Prostate gland (tissue), 2 donors: ENCODE results near the gene KIF16B. TPM values are rescaled to one million over a fixed set of nuclear protein-coding genes. Genes with fewer than 3 reads are reported as not detected.

ENCODE experiments used
- DNase-seq: peaks from one replicate; pipeline ENCODE4 v3.0.0-alpha.2; 2019; ENCODE audit warnings: low spot score
- H3K27ac ChIP-seq, 2 donors: fragments of 200-600 bp; sonication (generic); 2 replicates each; pipeline ENCODE4 v1.5.1; 2017 to 2019
- H3K27me3 ChIP-seq: fragments of 200-600 bp; sonication (generic); replicated peaks from 2 replicates; pipeline ENCODE4 v1.5.1; 2019; ENCODE audit not compliant: insufficient read depth
- H3K36me3 ChIP-seq, 2 donors: fragments of 200-600 bp; sonication (generic); 1 replicate in 1 of 2; 2 replicates in 1 of 2; pipeline versions ENCODE4 v1.5.1 to v1.8.1; 2017 to 2019
- H3K4me1 ChIP-seq: fragments of 200-600 bp; sonication (generic); replicated peaks from 2 replicates; pipeline ENCODE4 v1.5.1; 2019
- H3K4me3 ChIP-seq, 2 donors: fragments of 200-600 bp; sonication (generic); 2 replicates each; pipeline ENCODE4 v1.5.1; 2017 to 2019
- H3K9me3 ChIP-seq: fragments of 200-600 bp; sonication (generic); 2 replicates; pipeline ENCODE4 v1.5.1; 2017
- CTCF ChIP-seq, 4 experiments: fragments of 200-600 bp in 2 of 4; fragments of 450-650 bp in 2 of 4; sonication (generic) in 2 of 4; IDR thresholded peaks; 1 replicate in 3 of 4; 2 replicates in 1 of 4; pipeline ENCODE4 v1.5.1; 2016 to 2019; ENCODE audit warnings: antibody characterized with exemption in 4 of 4, mild to moderate bottlenecking in 2 of 4, moderate library complexity in 2 of 4
- POLR2A ChIP-seq: fragments of 450-650 bp; IDR thresholded peaks from one replicate; pipeline ENCODE4 v1.6.1; 2016; ENCODE audit warnings: antibody characterized with exemption, mild to moderate bottlenecking
- POLR2AphosphoS5 ChIP-seq: sonication (generic); formaldehyde crosslinking; IDR thresholded peaks from one replicate; pipeline ENCODE4 v1.6.1; 2017; ENCODE audit warnings: antibody characterized with exemption
- WGBS: methylation state at CpG from one replicate; pipeline ENCODE4 v1.1.5; 2018; 5-methylcytosine and 5-hydroxymethylcytosine counted together
- intact Hi-C: fragments of 100-400 bp; cut with DNase I; formaldehyde crosslinking; loops from one replicate; pipeline ENCODE4 v1.14.2; 2022
- total RNA-seq, 2 donors: library from RNA; depleted of rRNA; stranded (reverse); fragments of >200 nt; gene quantifications; one replicate each; pipeline ENCODE4 v1.1.0, GENCODE V29; 2016

Gene KIF16B
- total RNA-seq, 2 donors from 2014 or later = 11.5 to 24.4 TPM

DNA sequence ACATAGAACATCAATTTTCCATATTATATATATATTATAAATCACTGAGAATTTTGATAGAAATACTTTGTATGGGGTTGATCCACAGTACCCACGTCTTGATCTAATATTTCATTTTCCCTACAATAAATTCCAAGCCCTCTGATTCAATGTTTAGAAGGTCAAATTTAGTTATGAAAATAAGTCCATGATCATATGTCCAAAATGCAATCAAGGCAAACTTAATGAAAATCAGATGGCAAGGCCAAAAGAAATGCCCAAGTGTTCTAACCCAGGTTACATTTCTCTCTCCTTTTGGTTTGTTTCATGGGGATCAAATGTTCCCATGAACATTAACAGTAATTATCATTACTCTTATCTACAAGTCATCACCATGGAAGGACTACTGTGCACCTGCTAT is 203.8 kb downstream of the KIF16B start:
- TF ChIP-seq POLR2AphosphoS5 (no peak), POLR2A (no peak), CTCF (IDR thresholded peaks at IDR 0.05) (no peak)
- no peaks in the 10 kb centered on the region for H3K36me3 ChIP-seq
- H3K4me3 ChIP-seq = no peak overlapping the region
- intact Hi-C loops = no loop called here
- no peaks in the 10 kb centered on the region for H3K27me3 ChIP-seq
- no peaks in the 10 kb centered on the region for H3K9me3 ChIP-seq
- H3K27ac ChIP-seq = no peak overlapping the region
- WGBS = 93% methylated on average over 1 of the region's 1 CpG
- no peak for DNase-seq
- no peaks in the 10 kb centered on the region for H3K4me1 ChIP-seq

DNA sequence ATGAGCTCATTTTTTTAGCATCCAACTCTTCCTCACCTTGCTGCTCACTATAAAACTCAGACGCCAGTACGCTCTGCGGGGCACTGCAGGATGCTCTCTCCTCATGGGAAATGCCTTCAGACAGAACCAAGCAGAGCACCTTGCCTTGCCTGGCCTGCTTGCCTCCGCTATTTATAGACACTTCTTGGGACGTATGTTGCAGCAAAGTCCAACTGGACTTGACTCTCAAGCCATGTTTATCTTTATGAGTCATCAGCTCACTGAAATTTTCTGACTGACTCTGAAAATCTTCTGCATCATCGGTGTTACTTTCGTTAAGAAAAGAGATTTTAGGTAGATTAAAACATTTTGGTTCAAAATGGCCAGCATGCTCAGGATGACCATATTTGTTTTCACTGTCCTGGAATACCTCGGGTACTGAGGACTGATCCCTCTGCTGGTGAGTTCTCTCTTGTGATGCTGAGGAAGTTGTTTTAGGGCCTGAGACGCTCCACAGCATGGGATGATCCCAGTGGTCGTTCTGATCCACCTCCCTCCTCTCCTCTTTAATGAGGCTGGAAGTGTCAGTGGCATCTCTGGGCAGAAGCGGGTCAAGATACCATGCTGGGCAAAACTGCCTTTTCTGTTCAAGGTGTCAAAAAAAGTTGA is 204.5 kb downstream of the KIF16B start:
- 80% methylated on average over 11 of the region's 11 CpGs for WGBS
- Histone ChIP-seq H3K27me3 (no peaks in the 10 kb centered on the region), H3K9me3 (no peaks in the 10 kb centered on the region), H3K4me3 (no peak overlapping the region), H3K36me3 (no peaks in the 10 kb centered on the region), H3K27ac (no peak overlapping the region), H3K4me1 (no peaks in the 10 kb centered on the region)
- intact Hi-C loops = no loop called here
- DNase-seq = no peak
- TF ChIP-seq CTCF (IDR thresholded peaks at IDR 0.05) (no peak), POLR2A (no peak), POLR2AphosphoS5 (no peak)

DNA sequence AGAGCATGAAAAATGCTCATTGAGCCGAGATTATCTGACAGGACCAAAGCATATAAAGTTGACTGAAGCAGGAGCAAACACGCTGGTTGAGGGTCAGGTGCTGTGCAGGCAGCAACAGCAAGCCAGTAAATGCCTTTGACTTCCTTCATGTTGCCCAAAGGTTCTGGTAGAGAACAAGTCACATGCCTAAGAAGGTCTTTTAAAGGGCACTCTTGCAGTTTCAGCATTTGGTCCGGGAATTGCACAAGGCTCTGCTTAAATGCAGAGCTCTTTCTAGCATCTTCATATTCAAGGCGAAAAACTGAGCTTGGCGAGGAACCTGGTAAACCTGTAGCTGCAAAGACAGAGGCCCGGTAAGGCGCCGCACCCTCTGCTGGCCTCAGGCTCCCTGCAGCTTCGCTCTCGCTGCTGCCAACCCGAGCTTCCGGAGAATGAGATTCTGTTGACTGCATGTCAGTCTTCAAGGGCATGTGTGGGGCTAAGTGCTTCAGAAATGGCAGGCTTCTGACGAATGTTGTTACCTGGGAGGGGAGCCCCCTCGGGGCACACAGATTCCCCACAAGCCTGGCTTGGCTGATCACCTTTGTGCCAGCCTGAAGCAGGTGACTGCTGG is 205.2 kb downstream of the KIF16B start:
- no peak for DNase-seq
- H3K4me3 ChIP-seq = no peak overlapping the region
- no peaks in the 10 kb centered on the region for H3K4me1 ChIP-seq
- no peak overlapping the region for H3K27ac ChIP-seq
- no peak for TF ChIP-seq POLR2AphosphoS5
- no peak for TF ChIP-seq POLR2A
- TF ChIP-seq CTCF (IDR thresholded peaks at IDR 0.05) = no peak
- intact Hi-C loops = no loop called here
- H3K9me3 ChIP-seq = no peaks in the 10 kb centered on the region
- no peaks in the 10 kb centered on the region for H3K36me3 ChIP-seq
- 89% methylated on average over 14 of the region's 14 CpGs for WGBS
- H3K27me3 ChIP-seq = no peaks in the 10 kb centered on the region

GRCh38 chr20:16366529-16366928 is 206.7 kb downstream of the KIF16B start:
- DNase-seq = no peak
- 85% methylated on average over 5 of the region's 5 CpGs for WGBS
- intact Hi-C loops = no loop called here
- Histone ChIP-seq H3K27me3 (no peaks in the 10 kb centered on the region), H3K36me3 (no peaks in the 10 kb centered on the region), H3K9me3 (no peaks in the 10 kb centered on the region), H3K27ac (no peak overlapping the region), H3K4me3 (no peak overlapping the region), H3K4me1 (no peaks in the 10 kb centered on the region)
- TF ChIP-seq CTCF (IDR thresholded peaks at IDR 0.05) = no peak
- no peak for TF ChIP-seq POLR2AphosphoS5
- no peak for TF ChIP-seq POLR2A

- no peaks in the 10 kb centered on the region for H3K9me3 ChIP-seq
- DNase-seq = no peak
- no peak overlapping the region for H3K27ac ChIP-seq
- no peaks in the 10 kb centered on the region for H3K36me3 ChIP-seq
- TF ChIP-seq CTCF (IDR thresholded peaks at IDR 0.05) (no peak), POLR2AphosphoS5 (no peak), POLR2A (no peak)
- H3K27me3 ChIP-seq = no peaks in the 10 kb centered on the region
- H3K4me1 ChIP-seq = no peaks in the 10 kb centered on the region
- intact Hi-C loops = no loop called here
- 61% methylated on average over 5 of the region's 5 CpGs for WGBS
- H3K4me3 ChIP-seq = no peak overlapping the region
Measured at GRCh38 chr20:16364320-16364687, 208.9 kb downstream of the KIF16B start.
